Thoracic aorta (tissue), 2 donors: ENCODE data around the gene AATK. TPM values are rescaled to one million over a fixed set of nuclear protein-coding genes. Genes with fewer than 3 reads are reported as not detected.

Experiments used
- ATAC-seq: fragments of 150-250 bp; one replicate; pipeline ENCODE4 v1.8.0; 2017; ENCODE audit warnings: low read depth; ENCODE audit not compliant: insufficient number of reproducible peaks, low FRiP score
- DNase-seq: peaks from one replicate; pipeline ENCODE4 v3.0.0-alpha.2; 2020; ENCODE audit warnings: low spot score
- H3K27ac ChIP-seq, 2 donors: fragments of 200-600 bp; sonication (generic); 1 replicate in 1 of 2; 2 replicates in 1 of 2; pipeline ENCODE4 v1.5.1; 2016; ENCODE audit warnings: mild to moderate bottlenecking in 2 of 2, moderate library complexity in 2 of 2
- H3K27me3 ChIP-seq: fragments of 200-600 bp; sonication (generic); replicated peaks from 2 replicates; pipeline ENCODE4 v1.6.0; 2016; ENCODE audit warnings: mild to moderate bottlenecking; ENCODE audit not compliant: insufficient read depth
- H3K36me3 ChIP-seq: fragments of 200-600 bp; sonication (generic); one replicate; pipeline ENCODE4 v1.5.1; 2016
- H3K4me1 ChIP-seq, 2 donors: fragments of 200-600 bp; sonication (generic); 1 replicate in 1 of 2; 2 replicates in 1 of 2; pipeline versions ENCODE4 v1.5.1 to v1.6.0; 2016; ENCODE audit warnings: low read depth in 2 of 2, mild to moderate bottlenecking in 1 of 2; ENCODE audit not compliant: control insufficient read depth in 1 of 2
- H3K4me3 ChIP-seq: fragments of 200-600 bp; sonication (generic); 2 replicates; pipeline ENCODE4 v1.5.1; 2016; ENCODE audit warnings: mild to moderate bottlenecking
- H3K9me3 ChIP-seq: fragments of 200-600 bp; sonication (generic); 2 replicates; pipeline ENCODE4 v1.5.1; 2016
- CTCF ChIP-seq: fragments of 200-600 bp; sonication (generic); IDR thresholded peaks from one replicate; pipeline ENCODE4 v1.5.1; 2019; ENCODE audit warnings: antibody characterized with exemption
- total RNA-seq, 2 donors: library from RNA; depleted of rRNA; stranded (reverse); fragments of >200 nt; gene quantifications; one replicate each; pipeline versions ENCODE4 v1.1.0 to v1.2.3, GENCODE V29; 2016

The AATK gene
- total RNA-seq, 2 donors from 2014 or later, result 6.1 to 19.8 TPM

- Histone ChIP-seq H3K4me1 (no peaks in the 10 kb centered on the region), H3K4me3 (no peak overlapping the region), H3K9me3 (no peaks in the 10 kb centered on the region), H3K36me3 (no peaks in the 10 kb centered on the region), H3K27me3 (no peaks in the 10 kb centered on the region), H3K27ac (no peak overlapping the region)
- no peak for TF ChIP-seq CTCF
- ATAC-seq (no peak), DNase-seq (no peak)
Observed at GRCh38 chr17:81127526-81128177, 38.4 kb downstream of the AATK start.

- DNase-seq (no peak), ATAC-seq (no peak)
- Histone ChIP-seq H3K36me3 (no peaks in the 10 kb centered on the region), H3K27ac (no peak overlapping the region), H3K4me3 (no peak overlapping the region), H3K9me3 (no peaks in the 10 kb centered on the region), H3K4me1 (no peaks in the 10 kb centered on the region), H3K27me3 (no peaks in the 10 kb centered on the region)
- no peak for TF ChIP-seq CTCF
Observed at GRCh38 chr17:81127133-81127455, 38.9 kb downstream of the AATK start.

GRCh38 chr17:81126281-81127132 is 39.5 kb downstream of the AATK start:
- Histone ChIP-seq H3K4me1 (no peaks in the 10 kb centered on the region), H3K36me3 (no peaks in the 10 kb centered on the region), H3K9me3 (no peaks in the 10 kb centered on the region), H3K27me3 (no peaks in the 10 kb centered on the region), H3K27ac (no peak overlapping the region), H3K4me3 (no peak overlapping the region)
- no peak for DNase-seq
- TF ChIP-seq CTCF, result no peak
- no peak for ATAC-seq

GRCh38 chr17:81125573-81126081 is 40.4 kb downstream of the AATK start:
- Histone ChIP-seq H3K4me3 (no peak overlapping the region), H3K9me3 (no peaks in the 10 kb centered on the region), H3K36me3 (no peaks in the 10 kb centered on the region), H3K27ac (no peak overlapping the region), H3K27me3 (no peaks in the 10 kb centered on the region), H3K4me1 (no peaks in the 10 kb centered on the region)
- no peak for DNase-seq
- TF ChIP-seq CTCF, result no peak
- ATAC-seq, result no peak

- H3K9me3 ChIP-seq, result no peaks in the 10 kb centered on the region
- no peak overlapping the region for H3K27ac ChIP-seq
- ATAC-seq (no peak), DNase-seq (no peak)
- no peaks in the 10 kb centered on the region for H3K27me3 ChIP-seq
- H3K4me1 ChIP-seq, result no peaks in the 10 kb centered on the region
- no peaks in the 10 kb centered on the region for H3K36me3 ChIP-seq
- no peak overlapping the region for H3K4me3 ChIP-seq
- no peak for TF ChIP-seq CTCF
Observed at GRCh38 chr17:81124377-81124776, 41.6 kb downstream of the AATK start.
